DND-41 (cell line): ENCODE measurements around the gene TRIM24.

Experiments
- CTCF ChIP-seq: IDR thresholded peaks from 2 replicates; pipeline ENCODE4 v1.5.1; 2012; ENCODE audit warnings: borderline replicate concordance, low read length, moderate library complexity, mild to moderate bottlenecking; ENCODE audit not compliant: poor library complexity, severe bottlenecking; ENCODE audit errors: extremely low read depth
- EZH2 ChIP-seq: IDR thresholded peaks from 3 replicates; pipeline ENCODE4 v1.6.1; 2012; ENCODE audit warnings: borderline replicate concordance, low read depth, mild to moderate bottlenecking, moderate library complexity, low read length, inconsistent platforms; ENCODE audit not compliant: severe bottlenecking

GRCh38 chr7:138632384-138632783, 172.3 kb downstream of the TRIM24 start:
- no peak for TF ChIP-seq CTCF
- no peak for TF ChIP-seq EZH2
